Measurements from ENCODE around the gene CLCNKB.
A peak's percentile ranks its signal among the peaks of the same experiment; 100 is the strongest.
"Not testable (repeated sequence)": the region's sequence is repeated elsewhere in the genome, so short reads cannot be mapped to it uniquely, and the experiment has no call there.

Gene CLCNKB

GRCh38 chr1:16043521-16043920 is at the start of gene CLCNKB:
CLCNKB (plus strand) TSS chr1:16043782; CDS start chr1:16044493, 711 bp downstream.
- no peak for DNase-seq (ENCODE audit: low spot score)

GRCh38 chr1:15994081-15994480 is 49.5 kb upstream of the CLCNKB start:
- no peak for DNase-seq (ENCODE audit: low spot score)

- DNase-seq (ENCODE audit: low spot score) = peak; percentile 63
Observed at GRCh38 chr1:15994590-15995351, 48.8 kb upstream of the CLCNKB start.

GRCh38 chr1:15997076-15997585 is 46.5 kb upstream of the CLCNKB start:
- DNase-seq (ENCODE audit: low spot score) = no peak

- DNase-seq (ENCODE audit: low spot score) = no peak
Observed at GRCh38 chr1:15997637-15998280, 45.8 kb upstream of the CLCNKB start.

- DNase-seq (ENCODE audit: low spot score) = no peak
Observed at GRCh38 chr1:15998929-15999328, 44.7 kb upstream of the CLCNKB start.

- DNase-seq (ENCODE audit: low spot score) = not testable (repeated sequence)
Observed at GRCh38 chr1:16001274-16001673, 42.3 kb upstream of the CLCNKB start.

- no peak for DNase-seq (ENCODE audit: low spot score)
Observed at GRCh38 chr1:16005597-16005996, 38.0 kb upstream of the CLCNKB start.

GRCh38 chr1:16006010-16006409 is 37.6 kb upstream of the CLCNKB start:
- DNase-seq (ENCODE audit: low spot score) = no peak

GRCh38 chr1:16006552-16007485 is 36.8 kb upstream of the CLCNKB start:
- no peak for DNase-seq (ENCODE audit: low spot score)

GRCh38 chr1:16007671-16008341 is 35.8 kb upstream of the CLCNKB start:
- no peak for DNase-seq (ENCODE audit: low spot score)

GRCh38 chr1:16009030-16009460 is 34.5 kb upstream of the CLCNKB start:
- peak; percentile 81 for DNase-seq (ENCODE audit: low spot score)

- DNase-seq (ENCODE audit: low spot score) = no peak
Observed at GRCh38 chr1:16009678-16010077, 33.9 kb upstream of the CLCNKB start.

- no peak for DNase-seq (ENCODE audit: low spot score)
Observed at GRCh38 chr1:16010837-16011236, 32.7 kb upstream of the CLCNKB start.

- DNase-seq (ENCODE audit: low spot score) = no peak
Observed at GRCh38 chr1:16011936-16012589, 31.5 kb upstream of the CLCNKB start.

GRCh38 chr1:16012590-16013219 is 30.9 kb upstream of the CLCNKB start:
- no peak for DNase-seq (ENCODE audit: low spot score)

GRCh38 chr1:16013220-16013907 is 30.2 kb upstream of the CLCNKB start:
- no peak for DNase-seq (ENCODE audit: low spot score)

GRCh38 chr1:16013908-16014258 is 29.7 kb upstream of the CLCNKB start:
- no peak for DNase-seq (ENCODE audit: low spot score)

GRCh38 chr1:16014509-16015482 is 28.8 kb upstream of the CLCNKB start:
- no peak for DNase-seq (ENCODE audit: low spot score)
